Inflammatory macrophage (primary cell): ENCODE results near the gene STAG2.
"Not testable (repeated sequence)": the region's sequence is repeated elsewhere in the genome, so short reads cannot be mapped to it uniquely, and the experiment has no call there.

Experiments used
- DNase-seq, 2 donors: peaks; one replicate each; pipeline ENCODE4 v3.0.0-alpha.2; 2020 to 2022
- total RNA-seq, 18 experiments: gene quantifications; one replicate each; lab custom pipeline; 2026; ENCODE audit warnings: mixed read lengths in 6 of 18, inconsistent platforms in 2 of 18; lab: John Stamatoyannopoulos, UW

Gene STAG2
- 115 to 246 (median 183) reads per million in 18 experiments for total RNA-seq

DNA sequence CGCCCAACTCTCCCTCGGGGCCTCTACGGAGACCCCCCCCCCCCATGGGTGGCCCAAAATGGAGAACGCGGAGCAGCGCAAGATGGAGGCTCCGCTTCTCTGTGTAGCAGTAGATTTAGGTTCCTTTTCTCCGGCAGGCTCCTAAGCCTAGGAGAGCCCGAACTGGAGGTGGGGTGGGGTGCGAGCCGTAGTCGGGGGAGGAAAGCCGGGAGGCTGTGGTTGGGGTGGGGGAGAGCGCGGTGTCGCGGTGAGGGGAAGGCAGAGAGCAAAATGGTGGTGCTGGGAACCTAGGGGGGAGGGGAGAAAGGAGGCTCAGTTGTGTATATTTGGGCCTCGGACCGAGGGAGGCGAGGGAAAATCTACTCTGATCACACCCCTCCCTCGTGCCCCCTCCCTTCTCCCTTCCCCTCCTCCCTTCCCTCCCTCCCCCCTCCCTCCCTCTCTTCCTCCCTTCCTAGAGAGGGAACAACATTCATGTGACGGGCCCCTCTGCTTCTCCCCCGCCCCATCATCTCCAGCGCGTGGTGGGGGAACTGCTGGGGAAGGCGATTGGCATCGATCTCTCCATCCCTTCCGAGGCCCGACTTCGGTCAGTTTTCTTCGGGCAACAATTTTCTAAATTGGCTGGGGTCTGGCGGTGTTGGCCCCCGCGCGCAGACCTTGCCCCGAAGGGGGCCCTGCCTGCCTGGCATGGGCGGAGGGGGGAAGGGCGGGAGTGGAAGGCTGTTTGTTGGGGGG lies at the start of gene STAG2:
Gene STAG2, plus strand, starts transcription at position 439 of the 738 bp plus-strand sequence. CDS start 60,922 bp downstream, outside the sequence.
- peak; percentile 67 to 69 for DNase-seq

DNA sequence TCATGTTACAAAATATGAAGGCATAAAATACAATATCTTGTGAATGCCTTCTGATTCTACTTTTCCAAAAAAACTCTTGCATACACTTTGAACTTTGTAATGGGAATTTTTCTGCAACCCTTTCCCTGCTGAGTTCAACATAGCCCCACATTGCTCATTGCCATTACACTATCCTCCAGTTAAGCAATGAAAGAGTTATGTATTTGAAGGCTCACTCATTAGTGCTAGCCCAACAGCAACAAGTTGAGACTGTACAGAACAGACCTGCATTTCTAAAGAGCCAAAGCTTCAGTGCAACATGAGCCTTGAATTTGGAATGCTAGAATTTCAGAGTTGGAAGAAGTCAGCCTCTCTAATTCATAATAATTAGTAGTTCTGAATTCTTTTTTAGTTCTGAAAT lies 44.4 kb upstream of the STAG2 start:
- no peak for DNase-seq

DNA sequence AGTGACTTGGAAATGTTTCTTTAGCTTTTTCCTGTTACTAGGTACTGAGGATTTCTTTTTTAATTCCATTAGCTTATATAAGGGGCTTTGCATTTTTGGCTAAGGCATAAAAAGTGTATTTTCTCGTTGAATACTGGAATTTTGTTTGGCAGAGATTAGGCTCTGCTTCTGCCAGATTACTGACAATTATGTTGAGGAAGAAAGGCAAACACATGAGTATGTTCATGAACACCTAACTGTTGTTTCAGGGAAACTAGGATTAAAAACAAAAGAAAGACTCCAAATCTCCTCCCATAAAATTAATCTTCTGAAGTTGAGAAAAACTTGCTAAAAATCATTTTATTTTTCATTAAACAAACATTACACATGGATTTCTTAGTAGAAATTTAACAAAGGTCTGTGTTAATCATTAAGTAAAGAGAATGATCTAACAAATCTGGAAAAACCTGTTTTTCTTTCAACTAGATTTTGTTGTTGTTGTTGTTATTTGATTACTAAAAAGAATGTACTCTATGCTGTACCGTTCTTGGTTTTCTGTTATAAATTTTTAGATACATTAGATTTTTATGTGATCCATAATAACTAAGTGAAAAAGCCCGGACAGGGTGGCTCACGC lies 43.3 kb upstream of the STAG2 start:
- no peak for DNase-seq

DNA sequence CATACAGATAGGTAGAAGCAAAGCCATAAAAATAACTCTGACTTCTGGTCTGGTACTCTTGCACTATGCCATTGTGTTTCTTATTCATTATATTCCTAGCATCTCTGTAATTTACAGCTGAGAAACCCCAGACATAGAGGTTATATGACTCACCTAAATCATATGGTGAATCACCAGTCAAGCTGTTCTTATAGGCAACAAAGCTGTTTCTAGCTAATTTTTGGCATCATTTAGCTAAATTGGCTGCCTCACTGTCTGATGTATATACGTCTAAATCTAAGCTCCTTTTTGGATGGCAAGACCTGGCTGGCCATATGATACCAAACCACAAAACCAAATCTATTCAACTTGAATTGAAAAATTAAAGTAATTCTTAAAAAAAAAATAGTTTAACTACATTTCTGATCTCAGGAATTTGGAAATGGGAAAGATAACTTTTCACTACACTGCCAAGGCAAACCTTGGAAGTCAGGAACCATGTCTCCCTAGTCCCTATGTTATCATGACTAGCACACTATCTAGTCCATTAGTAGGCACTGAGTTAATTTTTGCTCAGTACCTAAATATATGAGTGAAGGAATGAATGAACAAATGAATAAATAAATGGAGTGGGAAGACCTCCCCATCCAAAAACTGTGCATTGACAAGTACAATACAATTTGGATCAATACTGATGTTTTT lies 41.3 kb upstream of the STAG2 start:
- no peak for DNase-seq

DNA sequence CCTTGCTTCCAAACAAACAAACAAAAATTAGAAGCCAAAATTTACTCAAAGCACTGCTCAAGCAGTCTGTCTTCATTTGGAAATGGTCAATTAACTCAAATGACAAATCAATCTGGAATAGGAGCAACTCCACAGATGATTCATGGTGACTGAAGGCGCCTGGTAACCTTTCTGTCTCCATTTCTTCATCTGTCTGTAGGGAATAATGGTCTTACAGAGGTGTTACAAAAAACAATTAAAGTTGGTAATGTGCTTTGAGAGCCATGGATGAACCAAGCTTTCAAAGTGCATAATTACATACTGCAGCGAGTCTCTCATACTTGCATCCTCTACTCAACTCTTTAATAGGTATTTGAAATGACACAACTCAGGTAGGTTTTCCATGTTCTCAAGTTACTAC lies 38.3 kb upstream of the STAG2 start:
- DNase-seq, result no peak

DNA sequence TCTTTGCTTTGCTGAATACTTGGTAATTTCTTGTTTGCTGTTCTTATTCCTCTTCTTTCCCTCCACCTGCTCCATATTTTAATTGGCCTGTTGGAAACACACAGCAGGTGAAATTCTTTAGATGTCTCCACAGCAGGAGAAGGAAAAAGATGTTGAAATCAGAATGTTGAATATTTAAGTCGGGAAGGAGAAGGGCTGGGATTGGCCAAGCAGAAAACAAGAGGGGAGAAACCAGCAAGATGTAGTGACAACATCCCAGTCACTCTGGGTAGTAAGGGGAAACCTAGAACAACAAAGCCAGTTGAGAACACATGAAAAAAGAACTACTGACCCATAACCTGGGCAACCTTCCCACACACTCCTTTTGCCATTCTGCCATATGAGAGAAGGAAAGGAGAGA lies 37.3 kb upstream of the STAG2 start:
- DNase-seq, result no peak

DNA sequence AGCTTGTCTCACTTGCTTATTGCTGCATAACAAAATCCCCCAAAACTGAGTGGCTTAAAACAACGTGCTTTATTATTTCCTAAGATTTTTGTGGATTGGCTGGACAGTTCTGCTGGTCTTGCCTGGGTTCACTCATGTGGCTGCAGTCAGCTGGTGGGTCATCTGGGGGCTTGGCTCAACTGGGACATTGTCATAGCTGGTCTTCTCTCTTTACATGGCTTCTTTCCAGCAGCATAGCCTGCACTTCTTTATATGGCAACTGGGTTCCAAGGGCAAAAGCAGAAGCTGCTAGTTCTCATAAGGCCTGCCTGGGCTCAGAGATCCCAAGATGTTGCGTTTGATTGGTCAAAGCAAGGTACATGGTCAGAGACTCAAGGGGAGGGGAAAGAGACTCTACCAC lies 33.7 kb upstream of the STAG2 start:
- peak; percentile 26 to 29 for DNase-seq

DNA sequence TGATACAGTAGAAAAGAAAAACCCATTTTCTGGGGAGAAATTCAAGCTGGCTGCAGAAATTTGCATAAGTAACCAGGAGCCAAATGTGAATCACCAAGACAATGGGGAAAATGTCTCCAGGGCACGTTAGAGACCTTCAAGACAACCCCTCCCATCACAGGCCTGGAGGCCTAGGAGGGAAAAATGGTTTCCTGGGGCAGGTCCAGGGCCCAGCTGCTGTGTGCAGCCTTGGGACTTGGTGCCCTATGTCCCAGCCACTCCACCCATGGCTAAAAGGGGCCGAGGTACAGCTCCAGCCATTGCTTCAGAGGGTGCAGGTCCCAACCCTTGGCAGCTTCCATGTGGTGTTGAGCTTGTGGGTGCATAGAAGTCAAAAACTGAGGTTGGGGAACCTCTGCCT lies 29.5 kb upstream of the STAG2 start:
- DNase-seq, result not testable (repeated sequence)

DNA sequence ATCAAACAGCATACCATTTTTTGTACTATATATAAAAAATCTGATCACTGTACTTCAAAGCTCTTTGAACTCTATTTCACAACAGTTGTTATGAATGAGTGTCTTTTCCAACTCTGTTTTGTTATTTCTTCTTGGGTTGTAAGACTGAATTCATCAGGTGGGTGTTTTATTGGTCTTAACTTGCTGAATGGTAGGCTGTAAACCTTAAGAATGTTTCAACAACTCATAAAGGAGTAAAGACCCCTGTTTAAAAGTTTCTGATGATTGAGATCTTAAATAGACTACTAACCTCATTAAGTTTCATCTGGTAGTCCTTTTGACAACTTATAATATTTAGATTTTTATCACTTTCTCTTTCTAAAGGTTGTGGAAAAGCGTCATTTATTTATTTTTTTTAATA lies 18.4 kb upstream of the STAG2 start:
- no peak for DNase-seq

DNA sequence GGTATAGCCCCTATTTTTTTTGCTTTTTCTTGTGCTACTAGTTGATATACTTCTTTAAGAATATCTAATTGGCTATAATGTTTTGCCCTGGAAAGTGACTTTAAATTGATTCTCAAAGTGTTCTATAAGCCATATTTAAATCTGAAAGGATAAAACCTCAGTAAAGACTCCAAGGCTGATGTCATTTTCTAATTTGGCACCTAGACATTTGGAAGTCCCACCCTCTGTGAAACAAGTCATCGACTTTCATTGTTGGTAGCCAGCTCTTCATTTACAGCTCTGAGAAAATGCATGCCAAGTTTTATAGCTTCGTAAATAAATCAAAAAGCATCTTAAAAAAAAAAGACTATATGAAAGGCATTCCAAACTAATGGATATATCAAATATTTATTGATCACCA lies 18.0 kb upstream of the STAG2 start:
- DNase-seq, result no peak

DNA sequence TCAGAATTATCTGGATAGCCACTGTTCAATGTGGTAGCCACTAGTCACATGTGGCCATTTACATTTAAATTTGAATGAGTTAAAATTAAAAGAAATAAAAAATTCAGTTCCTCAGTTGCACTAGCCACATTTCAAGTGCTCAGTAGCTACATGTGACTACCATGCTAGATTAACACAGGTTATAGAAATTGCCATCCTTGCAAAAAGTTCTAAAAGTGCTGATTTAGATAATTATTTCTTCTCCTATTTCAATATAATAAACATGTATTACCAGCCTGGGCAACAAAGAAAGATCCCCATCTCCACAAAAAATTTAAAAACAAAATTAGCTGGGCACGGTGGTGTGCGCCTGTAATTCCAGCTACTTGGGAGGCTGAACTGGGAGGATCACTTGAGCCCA lies 11.7 kb upstream of the STAG2 start:
- DNase-seq, result no peak

DNA sequence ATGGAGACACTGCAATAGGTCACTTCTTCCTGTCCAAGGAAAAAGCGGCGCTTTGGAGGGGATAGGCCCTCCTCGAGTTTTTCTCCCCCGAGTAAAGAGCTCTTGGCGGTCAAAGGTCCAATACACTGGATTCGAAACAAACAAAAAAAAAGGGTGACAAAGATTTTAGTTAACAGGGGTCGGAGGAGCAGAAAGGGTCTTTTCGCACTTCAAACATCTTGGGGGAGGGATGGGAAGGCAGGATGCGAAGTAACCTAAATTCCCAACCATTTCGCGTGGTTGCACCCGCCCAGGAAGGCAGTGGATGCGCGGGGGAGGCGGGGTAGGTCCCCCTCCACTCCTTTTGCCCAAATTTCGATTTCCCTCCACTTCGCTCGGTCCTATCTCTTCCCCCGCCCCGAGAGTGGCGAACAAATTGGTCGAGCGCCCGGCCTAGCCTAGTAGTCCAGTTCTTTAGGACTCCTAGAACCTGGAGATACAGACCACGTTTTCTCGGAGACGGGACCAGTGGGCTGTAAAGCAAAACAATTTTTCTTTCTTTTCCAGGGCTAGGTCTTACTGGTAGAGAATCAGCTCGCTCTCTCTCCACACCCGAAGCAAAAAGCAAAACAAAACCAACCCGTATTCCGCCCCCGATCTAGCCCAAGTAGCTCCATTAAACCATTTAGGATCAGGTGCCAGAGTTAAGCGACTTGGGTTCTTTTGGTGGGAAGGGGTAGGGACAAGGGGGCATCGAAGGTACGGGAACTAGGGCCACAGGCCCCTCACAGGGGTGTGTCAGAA lies 2.0 kb upstream of the STAG2 start:
- peak; percentile 6 to 17 for DNase-seq

DNA sequence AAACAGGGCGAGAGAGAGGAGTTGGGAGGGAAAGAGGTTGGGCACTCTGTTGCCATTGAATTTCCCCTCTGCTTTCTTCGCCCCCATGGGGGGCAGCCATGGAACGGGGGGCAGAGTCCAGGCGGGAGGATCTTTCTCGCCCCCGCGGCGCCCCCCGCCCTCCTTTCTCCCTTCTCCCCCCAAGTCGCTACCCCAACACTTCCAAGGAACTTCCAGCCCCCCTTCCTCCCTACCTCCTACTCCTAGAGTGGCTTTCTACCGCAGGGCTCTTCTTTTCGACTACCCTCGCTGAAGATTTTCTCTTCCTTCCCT lies 594 bp upstream of the STAG2 start:
- no peak for DNase-seq

DNA sequence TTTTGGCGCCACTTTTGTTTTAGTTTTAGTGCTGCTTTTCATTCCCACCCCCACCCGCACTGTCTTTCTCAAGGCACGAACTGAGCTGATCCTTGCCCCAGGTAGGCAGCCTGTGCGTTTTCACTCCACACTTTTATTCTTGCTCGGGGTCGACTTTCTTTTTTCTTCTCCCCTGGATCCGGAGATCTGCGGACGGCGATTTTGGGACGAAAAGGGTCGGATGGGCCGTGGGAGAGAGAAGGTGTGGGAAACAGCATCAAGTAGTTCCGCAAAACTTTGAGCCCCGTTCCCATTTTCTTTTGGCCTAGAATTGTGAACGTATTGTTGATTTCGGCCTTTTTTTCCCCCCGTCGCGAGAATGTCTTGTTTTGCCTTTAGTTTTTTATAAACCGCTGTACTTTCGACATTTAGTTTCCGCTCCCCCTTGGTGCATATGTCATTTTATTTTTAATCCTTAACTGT lies 531 bp downstream of the STAG2 start:
- DNase-seq, result peak; percentile 46 to 49

DNA sequence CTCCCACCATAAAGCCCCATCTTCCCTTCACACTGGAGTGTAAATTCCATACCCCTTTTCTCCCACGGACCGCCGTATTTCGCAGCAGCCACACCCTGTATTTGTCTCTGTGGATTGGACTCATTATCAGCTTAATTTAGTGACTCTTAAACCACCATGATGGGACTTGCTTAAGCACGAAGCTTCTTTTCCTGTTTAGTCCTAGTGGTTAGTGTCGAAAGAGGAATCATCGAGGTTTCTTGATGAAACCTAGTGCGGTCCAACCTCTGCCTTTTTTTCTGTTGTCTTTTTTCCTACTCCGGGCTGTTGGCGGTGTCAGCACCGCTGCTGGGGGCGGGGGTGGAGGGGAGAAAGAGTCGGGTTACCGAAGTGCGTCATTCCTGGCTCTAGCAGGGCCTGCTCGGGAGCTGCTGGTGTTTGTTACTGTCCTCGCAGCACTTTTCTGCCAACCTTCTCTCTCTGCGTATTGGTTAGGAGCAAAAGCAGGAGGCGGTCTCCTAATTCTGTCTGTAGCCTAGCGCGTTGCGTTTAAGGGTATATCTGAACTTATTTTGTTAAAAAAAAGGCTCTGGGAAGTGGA lies 1.4 kb downstream of the STAG2 start:
- peak; percentile 82 to 86 for DNase-seq

DNA sequence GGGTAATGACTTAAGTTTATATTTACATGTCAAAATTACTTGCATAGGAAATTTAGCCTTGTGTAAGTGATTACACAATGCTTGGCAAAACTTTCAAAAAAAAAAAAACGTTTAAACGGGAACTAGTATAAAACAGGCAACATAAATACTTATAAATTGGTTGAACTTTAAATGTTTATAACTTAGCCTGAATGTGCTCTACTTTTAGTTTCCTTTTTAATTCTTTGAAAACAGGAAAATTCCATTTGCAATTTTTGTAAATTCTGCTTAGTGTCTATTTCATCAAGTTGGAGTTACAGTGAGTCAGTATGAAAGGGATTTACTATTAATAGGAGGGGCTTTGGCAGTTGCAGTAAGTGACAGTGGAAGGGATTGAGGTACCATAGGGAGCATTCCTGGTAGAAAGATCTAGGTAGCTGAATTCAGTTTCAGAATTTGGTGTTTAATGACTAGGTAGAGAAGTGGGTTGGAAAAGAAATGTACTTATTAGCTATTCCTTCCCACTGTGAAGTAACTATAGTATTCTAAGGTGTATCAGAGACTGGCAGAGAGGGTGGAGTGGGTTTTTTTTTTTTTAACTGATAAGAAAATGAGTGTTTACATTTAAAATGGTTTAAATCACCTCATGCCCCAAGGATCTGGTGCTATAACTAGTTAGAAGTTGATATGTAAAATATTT lies 2.8 kb downstream of the STAG2 start:
- peak; percentile 6 to 63 for DNase-seq

DNA sequence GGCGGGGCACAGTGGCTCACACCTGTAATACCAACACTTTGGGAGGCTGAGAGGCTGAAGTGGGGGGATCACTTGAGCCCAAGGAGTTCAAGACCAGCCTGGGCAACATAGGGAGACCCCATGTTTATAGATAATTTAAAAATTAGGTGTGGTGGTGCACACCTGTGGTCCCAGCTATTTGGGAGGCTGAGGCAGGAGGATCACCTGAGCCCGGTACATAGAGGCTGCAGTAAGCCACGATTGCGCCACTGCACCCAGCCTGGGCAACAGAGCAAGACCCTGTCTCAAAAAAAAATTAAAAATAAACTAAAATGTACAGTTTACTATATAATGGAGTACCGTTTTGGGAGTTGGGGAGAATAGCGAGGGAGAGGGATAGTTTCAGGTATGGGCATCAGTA lies 4.2 kb downstream of the STAG2 start:
- DNase-seq, result no peak

DNA sequence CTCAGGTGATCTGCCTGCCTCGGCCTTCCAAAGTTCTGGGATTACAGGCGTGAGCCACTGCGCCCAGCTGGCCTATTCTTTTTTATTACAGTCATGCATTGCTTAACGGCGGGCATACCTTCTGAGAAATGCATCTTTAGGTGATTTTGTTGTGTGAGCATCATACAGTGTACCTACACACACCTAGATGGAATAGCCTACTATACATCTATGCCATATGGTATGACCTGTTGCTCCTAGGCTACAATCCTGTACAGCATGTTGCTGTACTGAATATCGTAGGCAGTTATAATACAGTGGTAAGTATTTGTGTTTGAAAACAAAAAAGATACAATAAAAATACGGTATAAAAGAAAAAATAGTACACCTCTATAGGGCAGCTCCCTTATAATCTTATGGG lies 6.0 kb downstream of the STAG2 start:
- DNase-seq, result no peak

DNA sequence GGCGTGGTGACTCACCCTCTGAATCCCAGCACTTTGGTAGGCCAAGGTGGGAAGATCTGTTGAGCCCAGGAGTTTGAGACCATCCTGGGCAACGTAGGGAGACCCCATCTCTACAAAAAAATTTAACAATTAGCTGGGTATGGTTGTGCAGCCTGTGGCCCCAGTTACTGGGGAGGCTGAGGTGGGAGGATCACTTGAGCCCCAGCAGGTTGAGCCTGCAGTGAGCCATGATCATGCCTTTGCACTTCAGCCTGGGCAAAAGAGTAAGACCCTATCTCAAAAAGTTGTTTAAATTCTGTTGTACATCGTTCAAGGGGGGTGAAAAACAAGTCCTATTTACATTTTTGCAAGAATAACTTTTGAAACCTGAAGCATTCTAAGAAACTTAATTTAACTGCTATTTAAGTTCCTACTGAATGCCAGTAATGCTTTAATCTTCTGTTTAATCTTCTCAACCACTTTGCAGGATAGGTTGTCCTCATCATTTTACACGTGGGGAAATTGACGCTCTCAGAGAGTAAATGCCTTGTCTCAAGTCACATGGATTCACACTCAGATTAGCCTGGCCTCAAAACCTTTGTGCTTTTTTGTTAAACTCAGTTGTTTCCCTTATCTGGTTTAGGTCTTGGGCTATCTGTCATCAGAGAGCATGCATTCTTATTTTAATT lies 7.0 kb downstream of the STAG2 start:
- no peak for DNase-seq

DNA sequence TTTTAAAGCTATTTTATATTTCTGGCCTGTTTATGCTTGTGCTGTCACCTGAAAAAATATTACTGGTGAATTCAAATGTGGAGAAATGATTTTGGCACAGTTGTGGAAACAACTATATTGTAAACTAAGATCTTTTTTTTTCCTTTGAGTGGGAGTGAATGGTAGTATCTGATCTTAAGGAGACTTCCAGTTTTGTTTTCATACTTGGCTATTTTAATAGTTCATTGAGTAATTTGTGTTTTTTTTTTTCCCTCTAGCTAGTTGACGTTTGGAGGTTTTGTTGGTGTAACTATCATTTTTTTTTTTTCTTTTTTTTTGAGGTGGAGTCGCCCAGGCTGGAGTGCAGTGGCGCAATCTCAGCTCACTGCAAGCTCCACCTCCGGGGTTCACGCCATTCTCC lies 10.5 kb downstream of the STAG2 start:
- peak; percentile 15 to 77 for DNase-seq

DNA sequence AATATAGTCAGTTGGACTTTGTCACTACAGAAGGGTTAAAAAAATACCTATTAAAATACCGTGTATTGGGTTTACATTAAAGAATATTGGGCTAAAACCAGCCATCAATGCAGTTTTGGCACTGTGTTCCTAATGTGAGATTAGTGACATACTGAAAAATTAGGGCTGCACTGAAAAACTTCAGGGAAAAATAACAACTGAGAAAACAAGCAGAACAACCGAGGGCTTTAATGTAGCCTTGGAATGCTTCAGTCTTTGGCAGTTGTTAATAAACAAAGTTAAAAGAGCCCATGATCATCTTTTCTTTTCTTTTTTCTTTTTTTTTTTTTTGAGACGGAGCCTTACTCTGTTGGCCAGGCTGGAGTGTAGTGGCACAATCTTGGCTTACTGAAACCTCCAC lies 12.4 kb downstream of the STAG2 start:
- DNase-seq, result no peak

DNA sequence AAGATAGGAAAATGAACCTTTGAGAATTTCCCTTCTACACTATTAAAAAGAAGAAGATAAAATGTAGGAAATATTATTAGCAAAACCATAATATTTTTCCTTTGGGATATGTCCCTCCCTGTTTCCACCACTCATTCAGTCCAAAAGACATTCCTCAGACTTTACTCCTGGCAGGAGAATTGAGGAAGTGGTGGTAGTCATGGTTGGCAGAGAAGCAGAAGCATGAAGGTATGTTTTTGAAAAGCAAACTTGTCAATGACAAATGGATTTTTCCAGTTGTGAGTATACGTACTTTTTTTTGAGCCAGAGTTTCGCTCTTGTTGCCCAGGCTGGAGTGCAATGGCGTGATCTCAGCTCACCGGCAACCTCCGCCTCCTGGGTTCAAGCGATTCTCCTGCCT lies 13.7 kb downstream of the STAG2 start:
- no peak for DNase-seq
